BLaER1 (cell line): ENCODE data around the gene ZMAT3.
A peak's percentile ranks its signal among the peaks of the same experiment; 100 is the strongest.

ENCODE experiments used
- H3K27ac ChIP-seq: shearing (Covaris generic); formaldehyde crosslinking; 2 replicates; pipeline ENCODE4 v1.8.1; 2022
- H3K27me3 ChIP-seq: shearing (Covaris generic); formaldehyde crosslinking; 2 replicates; pipeline ENCODE4 v1.8.1; 2022
- H3K36me3 ChIP-seq: shearing (Covaris generic); formaldehyde crosslinking; 2 replicates; pipeline ENCODE4 v1.8.1; 2022
- H3K4me1 ChIP-seq: shearing (Covaris generic); formaldehyde crosslinking; 2 replicates; pipeline ENCODE4 v1.8.1; 2022
- H3K4me2 ChIP-seq: shearing (Covaris generic); formaldehyde crosslinking; 2 replicates; pipeline ENCODE4 v1.8.1; 2022
- H3K4me3 ChIP-seq: shearing (Covaris generic); formaldehyde crosslinking; 2 replicates; pipeline ENCODE4 v1.8.1; 2022
- H3K9ac ChIP-seq: shearing (Covaris generic); formaldehyde crosslinking; 2 replicates; pipeline ENCODE4 v1.8.1; 2022
- H3K9me3 ChIP-seq: shearing (Covaris generic); formaldehyde crosslinking; 2 replicates; pipeline ENCODE4 v1.8.1; 2022
- H4K20me1 ChIP-seq: shearing (Covaris generic); formaldehyde crosslinking; 2 replicates; pipeline ENCODE4 v1.8.1; 2022
- Cebpa-rat ChIP-seq: shearing (Covaris generic); IDR thresholded peaks from 2 replicates; pipeline ENCODE4 v1.8.1; 2022

Gene ZMAT3

GRCh38 chr3:178971614-178972013, 100.0 kb downstream of the ZMAT3 start:
- no peak overlapping the region for H3K9ac ChIP-seq
- no peaks in the 10 kb centered on the region for H3K36me3 ChIP-seq
- H3K4me1 ChIP-seq = peaks cover 28% of the 10 kb centered on the region
- H3K9me3 ChIP-seq = peaks cover 16% of the 10 kb centered on the region
- no peaks in the 10 kb centered on the region for H3K27me3 ChIP-seq
- no peak overlapping the region for H3K4me3 ChIP-seq
- H3K4me2 ChIP-seq = no peak overlapping the region
- TF ChIP-seq Cebpa-rat = no peak
- no peak overlapping the region for H3K27ac ChIP-seq
- H4K20me1 ChIP-seq = no peaks in the 10 kb centered on the region

- Histone ChIP-seq H3K9me3 (peaks cover 10% of the 10 kb centered on the region), H4K20me1 (no peaks in the 10 kb centered on the region), H3K27ac (no peak overlapping the region), H3K27me3 (no peaks in the 10 kb centered on the region), H3K4me2 (peak overlapping the region; percentile 83), H3K4me1 (peaks cover 39% of the 10 kb centered on the region), H3K4me3 (no peak overlapping the region), H3K36me3 (no peaks in the 10 kb centered on the region), H3K9ac (no peak overlapping the region)
- no peak for TF ChIP-seq Cebpa-rat
These were observed 102.5 kb downstream of the ZMAT3 start for GRCh38 chr3:178969004-178969700.
